Left ventricle myocardium superior (tissue), 1 donor: ENCODE measurements around the gene CRTAC1. TPM values are rescaled to one million over a fixed set of nuclear protein-coding genes. Genes with fewer than 3 reads are reported as not detected.

Experiments
- ATAC-seq: fragments of 200-7000 bp; cut with Tn5 transposase; one replicate; pipeline ENCODE4 v1.9.1; 2020; ENCODE audit warnings: mild to moderate bottlenecking, moderate library complexity
- DNase-seq: peaks from one replicate; pipeline ENCODE4 v3.0.0-alpha.2; 2020
- intact Hi-C: fragments of 100-400 bp; cut with micrococcal nuclease; formaldehyde crosslinking; loops from one replicate; pipeline ENCODE4 v1.11.0; 2022
- total RNA-seq: library from RNA; stranded (reverse); fragmentation: NEBNext Ultra II Directional; extraction: Animal tissue kit (Norgen Biotek cat#: 25700); gene quantifications from one replicate; pipeline ENCODE4 v1.2.1, GENCODE V29; 2021
- donor health status: DM: no; HTN: yes; CAD: no; lungs with severe emphysema.

The CRTAC1 gene
- total RNA-seq, 1 donor from 2014 or later: 1.6 TPM

GRCh38 chr10:97827702-97828291 lies 202.6 kb downstream of the CRTAC1 start:
- ATAC-seq (no peak), DNase-seq (no peak)
- intact Hi-C loops: no loop called here

DNA sequence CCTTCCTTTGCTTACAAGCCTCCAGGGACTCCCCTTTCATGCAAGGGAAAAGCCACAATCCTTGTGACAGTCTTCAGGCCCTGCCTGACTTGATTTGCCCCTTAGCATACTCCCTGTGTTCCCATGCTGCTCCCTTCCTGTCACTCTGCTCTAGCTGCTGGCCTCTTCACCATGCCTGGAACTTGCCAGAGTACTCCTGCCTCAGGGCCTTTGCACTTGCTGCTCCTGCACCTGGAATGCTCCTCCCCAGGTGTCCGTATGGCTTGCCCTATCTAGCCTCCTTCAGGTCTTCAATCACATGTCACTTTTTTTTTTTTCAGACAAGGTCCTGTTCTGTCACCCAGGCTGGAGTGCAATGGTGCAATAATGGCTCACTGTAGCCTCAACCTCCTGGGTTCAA lies 203.5 kb downstream of the CRTAC1 start:
- intact Hi-C loops: no loop called here
- DNase-seq (no peak), ATAC-seq (no peak)

DNA sequence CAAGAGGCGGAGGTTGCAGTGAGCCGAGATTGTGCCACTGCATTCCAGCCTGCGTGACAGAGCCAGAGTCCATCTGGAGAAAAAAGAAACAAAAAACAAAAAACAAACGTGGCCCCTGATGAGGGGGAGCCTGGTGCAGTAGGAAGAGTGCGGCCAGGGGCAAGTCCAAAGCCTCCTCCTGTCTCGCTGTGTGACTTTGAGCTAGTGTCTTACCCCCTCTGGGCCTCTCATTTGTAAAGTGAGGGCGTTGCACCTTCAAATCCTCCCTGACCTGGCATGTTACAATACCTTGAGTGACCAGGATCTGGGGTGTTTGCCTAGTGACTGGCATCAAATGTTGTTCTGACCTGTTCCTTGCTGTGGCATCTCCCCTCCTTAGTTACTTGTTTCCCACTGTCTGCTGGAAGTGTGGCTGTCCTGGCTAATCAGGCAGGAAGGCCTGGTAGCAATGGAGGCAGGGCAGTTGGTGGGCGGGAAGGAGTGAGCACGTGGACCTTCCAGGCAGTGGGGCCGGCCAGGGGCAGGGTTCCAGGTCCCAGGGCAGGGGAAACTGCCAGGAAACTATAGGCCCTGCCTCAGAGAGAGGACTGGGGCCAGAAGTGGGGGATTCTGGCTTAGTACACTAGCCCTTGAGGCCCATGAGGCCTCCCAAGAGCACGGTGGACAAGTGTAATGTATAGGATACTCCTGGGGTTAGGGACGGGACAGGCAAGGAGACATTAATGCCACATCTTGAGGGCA lies 205.2 kb downstream of the CRTAC1 start:
- intact Hi-C loops: no loop called here
- ATAC-seq: no peak
- DNase-seq: no peak

DNA sequence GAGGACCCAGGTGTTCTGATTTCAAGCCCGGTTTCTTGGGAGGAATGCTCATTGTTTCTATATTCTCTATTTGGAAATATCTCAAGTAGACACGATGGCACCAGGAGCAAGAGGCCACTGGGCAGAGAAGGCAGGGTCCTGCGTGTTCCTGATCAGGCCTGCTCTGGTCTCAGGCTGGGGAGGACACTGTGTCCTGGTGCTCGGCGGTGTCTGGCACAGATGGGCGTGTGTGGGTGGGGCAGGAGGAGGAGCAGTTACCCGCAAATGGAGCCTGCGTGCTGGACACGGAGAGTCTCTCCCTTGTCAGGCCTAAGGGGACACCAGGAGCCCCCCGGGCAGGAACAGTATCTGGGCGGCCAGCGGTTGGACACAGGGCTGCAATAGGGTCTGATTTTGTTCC lies 206.7 kb downstream of the CRTAC1 start:
- intact Hi-C loops: no loop called here
- ATAC-seq (peak; percentile 86), DNase-seq (peak; percentile 62)

- intact Hi-C loops: no loop called here
- ATAC-seq (peak; percentile 76), DNase-seq (no peak)
Observed at GRCh38 chr10:97822261-97822687, 208.1 kb downstream of the CRTAC1 start.

DNA sequence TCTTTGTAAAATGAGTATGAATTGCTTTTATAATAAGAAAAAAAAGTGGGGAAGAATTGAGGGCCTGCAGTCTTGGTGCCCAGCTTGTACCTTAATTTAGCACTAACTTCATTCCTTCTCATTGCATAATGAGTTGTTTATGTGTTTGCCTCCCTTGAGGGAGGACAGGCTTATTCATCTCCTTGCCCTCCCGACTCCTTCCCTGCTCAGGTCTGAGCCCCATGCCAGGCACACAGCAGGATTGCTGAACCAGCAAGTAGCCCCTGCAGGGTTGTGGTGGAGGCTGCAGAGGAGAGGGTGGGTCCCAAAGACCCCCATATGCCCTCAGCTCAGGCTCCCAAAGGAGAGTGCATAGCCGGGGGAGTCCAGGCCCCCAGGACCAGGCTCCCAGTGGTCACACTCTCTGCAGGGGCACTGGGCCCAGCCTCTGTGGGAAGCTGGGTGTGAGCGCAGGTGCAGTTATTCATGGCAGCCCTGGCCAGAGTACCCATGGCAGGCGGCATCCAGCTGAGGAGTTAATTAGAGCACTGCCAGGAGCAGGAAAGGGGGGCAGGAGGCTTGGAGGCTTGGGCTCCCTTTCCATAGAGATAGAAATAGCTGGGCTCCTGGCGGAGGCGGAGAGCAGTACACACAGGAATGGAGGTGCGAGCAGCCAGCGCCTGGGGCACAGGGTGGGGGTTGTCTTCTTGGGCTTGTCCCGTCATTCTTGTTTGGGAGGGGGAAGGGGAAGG lies 208.9 kb downstream of the CRTAC1 start:
- ATAC-seq (peak; percentile 52), DNase-seq (no peak)
- intact Hi-C loops: no loop called here

- no peak for ATAC-seq
- intact Hi-C loops: no loop called here
- DNase-seq: no peak
Observed at GRCh38 chr10:97820096-97820704, 210.2 kb downstream of the CRTAC1 start.

DNA sequence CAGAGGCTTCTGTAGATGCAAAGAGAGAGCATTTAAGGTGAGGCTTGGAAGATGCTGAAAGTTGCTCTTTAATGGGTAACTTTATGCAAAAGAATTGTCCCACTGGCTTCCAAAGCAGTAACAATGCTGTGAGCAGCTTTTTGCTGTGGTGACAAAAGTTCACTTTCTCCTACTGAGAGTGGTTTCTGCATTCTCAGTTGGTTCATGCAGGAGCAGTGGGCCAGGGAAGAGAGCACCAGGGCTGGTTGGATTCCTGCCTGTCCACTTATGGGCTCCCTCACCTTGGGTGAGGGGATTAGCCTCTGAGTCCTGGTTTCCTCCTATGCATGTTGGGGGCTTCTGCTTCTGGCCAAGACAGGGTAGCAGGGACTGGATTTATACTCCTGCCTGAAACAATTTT lies 211.8 kb downstream of the CRTAC1 start:
- ATAC-seq (no peak), DNase-seq (no peak)
- intact Hi-C loops: no loop called here

DNA sequence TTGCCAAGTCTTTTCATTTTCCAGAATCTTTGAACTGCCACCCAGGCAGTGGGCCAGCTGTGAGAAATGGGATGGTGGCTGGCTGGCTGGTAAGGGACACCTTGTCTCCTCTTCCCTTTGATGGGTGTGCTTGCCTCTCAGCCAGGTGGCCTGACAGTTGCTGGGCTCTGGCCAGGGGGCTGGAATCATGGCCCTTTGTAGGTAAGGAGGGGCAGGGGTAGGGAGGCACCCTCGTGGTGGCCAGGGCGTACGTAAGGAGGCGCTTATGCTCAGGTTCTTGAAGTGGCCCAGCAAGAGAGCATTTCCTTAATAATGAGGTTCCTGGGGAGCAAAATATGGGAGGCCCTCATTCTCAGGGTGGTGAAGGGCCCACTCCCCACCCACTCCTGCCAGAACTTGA lies 213.8 kb downstream of the CRTAC1 start:
- ATAC-seq: no peak
- intact Hi-C loops: no loop called here
- no peak for DNase-seq

Other genes starting within 250 kb of the CRTAC1 start
- not detected for gene GOLGA7B, start 180.8 kb downstream of the CRTAC1 start, total RNA-seq
- 4.8 TPM for gene R3HCC1L, start 104.0 kb upstream of the CRTAC1 start, total RNA-seq
- 0.47 TPM for gene LOXL4, start 237.6 kb upstream of the CRTAC1 start, total RNA-seq